GM12878 (cell line): Measurements from ENCODE around the gene GEMIN5. TPM values are rescaled to one million over a fixed set of nuclear protein-coding genes. Genes with fewer than 3 reads are reported as not detected.

ENCODE experiments used
- ATAC-seq: fragments of 200-7000 bp; cut with Tn5 transposase; 3 replicates; pipeline ENCODE4 v1.9.1; 2020; ENCODE audit warnings: mild to moderate bottlenecking, moderate library complexity
- BruUV-seq: library from RNA; stranded (reverse); fragments of 400-500 nt; replicated peaks from 2 replicates; lab custom pipeline; 2021; lab: Mats Ljungman, UMichigan
- CTCF ChIA-PET: fragments of 300-600 bp; sonication (Branson Sonifier 250); formaldehyde crosslinking; extraction: SDS; loops from one replicate; lab custom pipeline; 2021; ENCODE audit warnings: inconsistent platforms; lab: Yijun Ruan, JAX
- POLR2A ChIA-PET: fragments of 350-600 bp; formaldehyde crosslinking; extraction: SDS; loops from one replicate; lab custom pipeline; 2021; ENCODE audit warnings: inconsistent platforms; lab: Charles Lee
- RAD21 ChIA-PET: fragments of 300-600 bp; sonication (Branson Sonifier 250); formaldehyde crosslinking; loops from one replicate; lab custom pipeline; 2023; ENCODE audit warnings: antibody characterized with exemption; ENCODE audit not compliant: unreplicated experiment; lab: Charles Lee
- SMC1A ChIA-PET: fragments of 300-600 bp; sonication (Branson Sonifier 250); formaldehyde crosslinking; loops from one replicate; lab custom pipeline; 2023; ENCODE audit not compliant: unreplicated experiment, uncharacterized antibody; lab: Charles Lee
- DNase-seq: peaks from one replicate; pipeline ENCODE4 v3.0.0-alpha.2; 2011; ENCODE audit warnings: low read depth, low spot score
- FAIRE-seq: peaks from 3 replicates; lab custom pipeline; 2011; peaks lifted over from hg19 to GRCh38; lab: Jason Lieb, UNC
- H2AFZ ChIP-seq: 2 replicates; pipeline ENCODE4 v1.6.0; 2011; ENCODE audit warnings: low read depth, low read length, control low read depth; ENCODE audit not compliant: control insufficient read depth
- H3K27ac ChIP-seq: 2 replicates; pipeline ENCODE4 v1.5.1; 2011; ENCODE audit warnings: control low read depth; ENCODE audit not compliant: control insufficient read depth, insufficient read depth
- H3K27me3 ChIP-seq, 2 experiments: replicated peaks in 1 of 2; 2 replicates each; pipeline versions ENCODE4 v1.6.0 to v1.6.1; 2011; ENCODE audit warnings: low read length in 1 of 2; ENCODE audit not compliant: control insufficient read depth in 2 of 2, insufficient read depth in 2 of 2
- H3K36me3 ChIP-seq, 2 experiments: 2 replicates each; pipeline ENCODE4 v1.5.1; 2011; ENCODE audit warnings: low read length in 1 of 2; ENCODE audit not compliant: control insufficient read depth in 2 of 2, insufficient read depth in 2 of 2
- H3K4me1 ChIP-seq: 2 replicates; pipeline ENCODE4 v1.6.1; 2011; ENCODE audit warnings: mild to moderate bottlenecking, low read length, moderate library complexity, mixed read lengths; ENCODE audit not compliant: control insufficient read depth, insufficient read depth
- H3K4me2 ChIP-seq: 2 replicates; pipeline ENCODE4 v1.6.0; 2011; ENCODE audit warnings: control low read depth; ENCODE audit not compliant: control insufficient read depth, insufficient read depth
- H3K4me3 ChIP-seq: fragments of 200-600 bp; sonication (generic); 2 replicates; pipeline ENCODE4 v1.5.1; 2016
- H3K79me2 ChIP-seq: 2 replicates; pipeline ENCODE4 v1.6.0; 2011; ENCODE audit warnings: low read length; ENCODE audit not compliant: control insufficient read depth, insufficient read depth
- H3K9ac ChIP-seq: 2 replicates; pipeline ENCODE4 v1.8.0; 2011; ENCODE audit warnings: low read length, control low read depth, mixed read lengths; ENCODE audit not compliant: control insufficient read depth, insufficient read depth
- H3K9me3 ChIP-seq: replicated peaks from 3 replicates; pipeline ENCODE4 v1.5.1; 2011; ENCODE audit warnings: mild to moderate bottlenecking, low read length; ENCODE audit not compliant: control insufficient read depth, insufficient read depth
- H4K20me1 ChIP-seq: 2 replicates; pipeline ENCODE4 v1.6.0; 2011; ENCODE audit not compliant: control insufficient read depth, insufficient read depth
- MYC ChIP-seq: IDR thresholded peaks from 2 replicates; pipeline ENCODE4 v1.6.1; 2011; ENCODE audit warnings: mild to moderate bottlenecking, low read length, moderate library complexity, inconsistent platforms; ENCODE audit not compliant: insufficient read depth, insufficient replicate concordance, insufficient read length, severe bottlenecking
- NFYA ChIP-seq: IDR thresholded peaks from 2 replicates; pipeline ENCODE4 v1.6.1; 2011; ENCODE audit warnings: low read depth, mild to moderate bottlenecking, low read length, improper control_type of control experiment, borderline replicate concordance
- NFYB ChIP-seq: IDR thresholded peaks from 2 replicates; pipeline ENCODE4 v1.6.1; 2011; ENCODE audit warnings: low read depth, mild to moderate bottlenecking, low read length, improper control_type of control experiment, moderate library complexity; ENCODE audit not compliant: insufficient read depth
- POLR2AphosphoS5 ChIP-seq: IDR thresholded peaks from 2 replicates; pipeline ENCODE4 v1.6.1; 2011; ENCODE audit warnings: mild to moderate bottlenecking, low read length, inconsistent platforms
- POU2F2 ChIP-seq: IDR thresholded peaks from 3 replicates; pipeline ENCODE4 v1.6.1; 2011; ENCODE audit warnings: low read depth, mild to moderate bottlenecking, low read length, borderline replicate concordance
- RAD51 ChIP-seq: fragments of 450-650 bp; IDR thresholded peaks from 2 replicates; pipeline ENCODE4 v1.6.1; 2016; ENCODE audit warnings: moderate library complexity, mild to moderate bottlenecking, inconsistent platforms
- RELA ChIP-seq: fragments of 450-650 bp; IDR thresholded peaks from 2 replicates; pipeline ENCODE4 v1.8.0; 2014; ENCODE audit warnings: borderline replicate concordance; ENCODE audit not compliant: partially characterized antibody
- SIN3A ChIP-seq: IDR thresholded peaks from 2 replicates; pipeline ENCODE4 v1.6.1; 2012; ENCODE audit warnings: low read depth, low read length, improper control_type of control experiment
- SMAD1 ChIP-seq: fragments of 450-650 bp; IDR thresholded peaks from 2 replicates; pipeline ENCODE4 v1.6.1; 2018; ENCODE audit warnings: mild to moderate bottlenecking, low read depth; ENCODE audit not compliant: partially characterized antibody
- WGBS: methylation state at CpG from one replicate; pipeline ENCODE4 v1.1.6; 2016; ENCODE audit warnings: low lambda C conversion rate; ENCODE audit not compliant: insufficient replicate concordance, insufficient coverage; ENCODE audit errors: missing lambda C conversion rate; 5-methylcytosine and 5-hydroxymethylcytosine counted together
- in situ Hi-C: fragments of 300-500 bp; cut with MboI; formaldehyde crosslinking; loops from 9 replicates; pipeline ENCODE4 v1.14.3; 2018; ENCODE audit warnings: mixed read lengths
- intact Hi-C: fragments of 100-400 bp; cut with micrococcal nuclease; formaldehyde crosslinking; loops from one replicate; pipeline ENCODE4 v1.14.2; 2022; ENCODE audit not compliant: unreplicated experiment
- polyA plus RNA-seq, 11 experiments: library from polyadenylated mRNA; depleted of rRNA in 4 of 11; unstranded in 6 of 11; stranded (reverse) in 5 of 11; fragments of >200 nt; fragmentation: Nextera tagmentation in 4 of 11; fragmentation: Illumina TruSeq in 1 of 11; extraction: Ambion mirVana in 4 of 11; extraction: Trizol in 1 of 11; gene quantifications; 1 replicate in 1 of 11; 2 replicates in 10 of 11; pipeline versions ENCODE4 v1.2.1 to v1.2.3, GENCODE V29; 2011 to 2016; ENCODE audit warnings: inconsistent platforms in 2 of 11, missing spikeins in 2 of 11, low read depth in 1 of 11
- total RNA-seq, 4 experiments: library from RNA; depleted of rRNA in 3 of 4; stranded (reverse); fragments of >200 nt in 3 of 4; fragmentation: Illumina TruSeq in 1 of 4; extraction: Trizol in 1 of 4; gene quantifications; 2 replicates each; pipeline versions ENCODE4 v1.2.1 to v1.2.3, GENCODE V29; 2013 to 2021
- TF ChIP-seq, protein P1 (sequence below), 3 experiments: IDR thresholded peaks in 2 of 3; conservative IDR thresholded peaks in 1 of 3; 2 replicates each; pipeline ENCODE4 v1.5.1; 2011; ENCODE audit warnings: low read depth in 3 of 3, low read length in 3 of 3, mild to moderate bottlenecking in 3 of 3, control low read depth in 2 of 3, moderate library complexity in 2 of 3, inconsistent platforms in 1 of 3, mixed read lengths in 1 of 3; ENCODE audit not compliant: control insufficient read depth in 2 of 3, insufficient read depth in 1 of 3; ENCODE audit errors: extremely low read depth in 1 of 3
- TF ChIP-seq, protein P2 (sequence below): fragments of 450-650 bp; IDR thresholded peaks from 2 replicates; pipeline ENCODE4 v1.6.1; 2017; ENCODE audit warnings: borderline replicate concordance
- TF ChIP-seq, protein P3 (sequence below): fragments of 450-650 bp; IDR thresholded peaks from 2 replicates; pipeline ENCODE4 v1.6.1; 2017; ENCODE audit warnings: mild to moderate bottlenecking
- TF ChIP-seq, protein P4 (sequence below): fragments of 450-650 bp; IDR thresholded peaks from 2 replicates; pipeline ENCODE4 v1.6.1; 2016; ENCODE audit warnings: mild to moderate bottlenecking

The GEMIN5 gene
- total and polyA plus RNA-seq, 10 of the 15 experiments (the other 5 are each of a cell fraction or from before 2014, with no cell fraction given), result 6.3 to 29.8 (median 23.3) TPM

GRCh38 chr5:154881986-154882385 lies 56.0 kb downstream of the GEMIN5 start:
- Histone ChIP-seq H4K20me1 (no peaks in the 10 kb centered on the region), H3K36me3 (peaks cover 3 to 11% of the 10 kb centered on the region in 2 experiments; a peak in 3 of 4 replicates), H3K9me3 (peaks cover 21% of the 10 kb centered on the region), H3K4me2 (no peak overlapping the region), H3K4me1 (no peaks in the 10 kb centered on the region), H3K27me3 (no peaks in the 10 kb centered on the region), H2AFZ (no peak overlapping the region), H3K9ac (no peak overlapping the region), H3K79me2 (no peaks in the 10 kb centered on the region), H3K27ac (no peak overlapping the region), H3K4me3 (no peak overlapping the region)
- in situ Hi-C loops (no loop called here), intact Hi-C loops (no loop called here)
- no peak for FAIRE-seq
- RAD21 ChIA-PET, result no interaction called here
- SMC1A ChIA-PET, result interaction anchor here (1.4 kb wide), 1 partner anchor 10 kb away, joined by 3 read pairs; no protein-coding TSS in a partner anchor
- WGBS, result 94% methylated on average over 3 of the region's 4 CpGs
- BruUV-seq, result no TSS peak
- TF ChIP-seq RAD51, result no peak
- TF ChIP-seq SIN3A, result no peak
- TF ChIP-seq SMAD1, result no peak
- no peak for TF ChIP-seq MYC
- TF ChIP-seq, protein P1, sequence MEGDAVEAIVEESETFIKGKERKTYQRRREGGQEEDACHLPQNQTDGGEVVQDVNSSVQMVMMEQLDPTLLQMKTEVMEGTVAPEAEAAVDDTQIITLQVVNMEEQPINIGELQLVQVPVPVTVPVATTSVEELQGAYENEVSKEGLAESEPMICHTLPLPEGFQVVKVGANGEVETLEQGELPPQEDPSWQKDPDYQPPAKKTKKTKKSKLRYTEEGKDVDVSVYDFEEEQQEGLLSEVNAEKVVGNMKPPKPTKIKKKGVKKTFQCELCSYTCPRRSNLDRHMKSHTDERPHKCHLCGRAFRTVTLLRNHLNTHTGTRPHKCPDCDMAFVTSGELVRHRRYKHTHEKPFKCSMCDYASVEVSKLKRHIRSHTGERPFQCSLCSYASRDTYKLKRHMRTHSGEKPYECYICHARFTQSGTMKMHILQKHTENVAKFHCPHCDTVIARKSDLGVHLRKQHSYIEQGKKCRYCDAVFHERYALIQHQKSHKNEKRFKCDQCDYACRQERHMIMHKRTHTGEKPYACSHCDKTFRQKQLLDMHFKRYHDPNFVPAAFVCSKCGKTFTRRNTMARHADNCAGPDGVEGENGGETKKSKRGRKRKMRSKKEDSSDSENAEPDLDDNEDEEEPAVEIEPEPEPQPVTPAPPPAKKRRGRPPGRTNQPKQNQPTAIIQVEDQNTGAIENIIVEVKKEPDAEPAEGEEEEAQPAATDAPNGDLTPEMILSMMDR (IDR thresholded peaks at IDR 0.05 in 2 of 3, conservative IDR thresholded peaks at IDR 0.05 in 1 of 3; ENCODE audit: control insufficient read depth in 2 of 3, extremely low read depth in 1 of 3, insufficient read depth in 1 of 3, low read depth in 3 of 3, low read length in 3 of 3), result no peak
- TF ChIP-seq, protein P2, sequence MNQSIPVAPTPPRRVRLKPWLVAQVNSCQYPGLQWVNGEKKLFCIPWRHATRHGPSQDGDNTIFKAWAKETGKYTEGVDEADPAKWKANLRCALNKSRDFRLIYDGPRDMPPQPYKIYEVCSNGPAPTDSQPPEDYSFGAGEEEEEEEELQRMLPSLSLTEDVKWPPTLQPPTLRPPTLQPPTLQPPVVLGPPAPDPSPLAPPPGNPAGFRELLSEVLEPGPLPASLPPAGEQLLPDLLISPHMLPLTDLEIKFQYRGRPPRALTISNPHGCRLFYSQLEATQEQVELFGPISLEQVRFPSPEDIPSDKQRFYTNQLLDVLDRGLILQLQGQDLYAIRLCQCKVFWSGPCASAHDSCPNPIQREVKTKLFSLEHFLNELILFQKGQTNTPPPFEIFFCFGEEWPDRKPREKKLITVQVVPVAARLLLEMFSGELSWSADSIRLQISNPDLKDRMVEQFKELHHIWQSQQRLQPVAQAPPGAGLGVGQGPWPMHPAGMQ, result no peak
- TF ChIP-seq POLR2AphosphoS5, result no peak
- TF ChIP-seq NFYA, result no peak
- TF ChIP-seq RELA, result no peak
- TF ChIP-seq POU2F2, result no peak
- no peak for TF ChIP-seq NFYB
- TF ChIP-seq, protein P3, sequence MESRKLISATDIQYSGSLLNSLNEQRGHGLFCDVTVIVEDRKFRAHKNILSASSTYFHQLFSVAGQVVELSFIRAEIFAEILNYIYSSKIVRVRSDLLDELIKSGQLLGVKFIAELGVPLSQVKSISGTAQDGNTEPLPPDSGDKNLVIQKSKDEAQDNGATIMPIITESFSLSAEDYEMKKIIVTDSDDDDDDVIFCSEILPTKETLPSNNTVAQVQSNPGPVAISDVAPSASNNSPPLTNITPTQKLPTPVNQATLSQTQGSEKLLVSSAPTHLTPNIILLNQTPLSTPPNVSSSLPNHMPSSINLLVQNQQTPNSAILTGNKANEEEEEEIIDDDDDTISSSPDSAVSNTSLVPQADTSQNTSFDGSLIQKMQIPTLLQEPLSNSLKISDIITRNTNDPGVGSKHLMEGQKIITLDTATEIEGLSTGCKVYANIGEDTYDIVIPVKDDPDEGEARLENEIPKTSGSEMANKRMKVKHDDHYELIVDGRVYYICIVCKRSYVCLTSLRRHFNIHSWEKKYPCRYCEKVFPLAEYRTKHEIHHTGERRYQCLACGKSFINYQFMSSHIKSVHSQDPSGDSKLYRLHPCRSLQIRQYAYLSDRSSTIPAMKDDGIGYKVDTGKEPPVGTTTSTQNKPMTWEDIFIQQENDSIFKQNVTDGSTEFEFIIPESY, result no peak
- TF ChIP-seq, protein P4, sequence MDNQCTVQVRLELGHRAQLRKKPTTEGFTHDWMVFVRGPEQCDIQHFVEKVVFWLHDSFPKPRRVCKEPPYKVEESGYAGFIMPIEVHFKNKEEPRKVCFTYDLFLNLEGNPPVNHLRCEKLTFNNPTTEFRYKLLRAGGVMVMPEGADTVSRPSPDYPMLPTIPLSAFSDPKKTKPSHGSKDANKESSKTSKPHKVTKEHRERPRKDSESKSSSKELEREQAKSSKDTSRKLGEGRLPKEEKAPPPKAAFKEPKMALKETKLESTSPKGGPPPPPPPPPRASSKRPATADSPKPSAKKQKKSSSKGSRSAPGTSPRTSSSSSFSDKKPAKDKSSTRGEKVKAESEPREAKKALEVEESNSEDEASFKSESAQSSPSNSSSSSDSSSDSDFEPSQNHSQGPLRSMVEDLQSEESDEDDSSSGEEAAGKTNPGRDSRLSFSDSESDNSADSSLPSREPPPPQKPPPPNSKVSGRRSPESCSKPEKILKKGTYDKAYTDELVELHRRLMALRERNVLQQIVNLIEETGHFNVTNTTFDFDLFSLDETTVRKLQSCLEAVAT, result no peak
- POLR2A ChIA-PET, result no interaction called here
- no peak for DNase-seq
- CTCF ChIA-PET, result interaction anchor here (1.0 kb wide), 1 partner anchor 14 kb away, joined by 3 read pairs; no protein-coding TSS in a partner anchor
- no peak for ATAC-seq
